Measurements from ENCODE around the gene TNRC6C.

DNA sequence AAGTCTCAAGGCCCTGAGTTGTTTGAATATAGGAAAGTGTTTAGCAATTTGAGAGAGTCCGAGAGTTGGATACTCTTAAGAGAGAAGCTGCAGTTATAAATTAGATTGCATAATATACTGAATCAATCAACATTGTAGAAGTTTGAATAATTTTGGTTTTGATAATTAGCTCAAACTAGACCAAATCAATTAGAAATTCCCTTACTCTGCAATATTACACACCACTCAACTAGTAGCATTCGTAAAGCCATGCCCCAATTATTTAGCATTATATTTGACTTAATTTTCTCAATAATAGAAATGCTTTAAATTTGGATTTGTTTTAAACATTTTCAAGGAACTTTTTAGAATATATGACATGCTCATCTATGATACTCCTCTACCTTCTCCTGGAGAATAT lies 49.1 kb downstream of the TNRC6C start:
- TF ChIP-seq, protein P1, sequence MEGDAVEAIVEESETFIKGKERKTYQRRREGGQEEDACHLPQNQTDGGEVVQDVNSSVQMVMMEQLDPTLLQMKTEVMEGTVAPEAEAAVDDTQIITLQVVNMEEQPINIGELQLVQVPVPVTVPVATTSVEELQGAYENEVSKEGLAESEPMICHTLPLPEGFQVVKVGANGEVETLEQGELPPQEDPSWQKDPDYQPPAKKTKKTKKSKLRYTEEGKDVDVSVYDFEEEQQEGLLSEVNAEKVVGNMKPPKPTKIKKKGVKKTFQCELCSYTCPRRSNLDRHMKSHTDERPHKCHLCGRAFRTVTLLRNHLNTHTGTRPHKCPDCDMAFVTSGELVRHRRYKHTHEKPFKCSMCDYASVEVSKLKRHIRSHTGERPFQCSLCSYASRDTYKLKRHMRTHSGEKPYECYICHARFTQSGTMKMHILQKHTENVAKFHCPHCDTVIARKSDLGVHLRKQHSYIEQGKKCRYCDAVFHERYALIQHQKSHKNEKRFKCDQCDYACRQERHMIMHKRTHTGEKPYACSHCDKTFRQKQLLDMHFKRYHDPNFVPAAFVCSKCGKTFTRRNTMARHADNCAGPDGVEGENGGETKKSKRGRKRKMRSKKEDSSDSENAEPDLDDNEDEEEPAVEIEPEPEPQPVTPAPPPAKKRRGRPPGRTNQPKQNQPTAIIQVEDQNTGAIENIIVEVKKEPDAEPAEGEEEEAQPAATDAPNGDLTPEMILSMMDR (IDR thresholded peaks at IDR 0.05) = no peak
- TF ChIP-seq POLR2A (IDR thresholded peaks at IDR 0.05) = no peak

Measured in sigmoid colon (tissue), 3 donors.